Gastrocnemius medialis (tissue), 4 donors: Measurements from ENCODE around the gene TADA3.

Experiments used
- CTCF ChIP-seq, 5 experiments: fragments of 450-650 bp in 3 of 5; fragments of 200-600 bp in 2 of 5; sonication (generic) in 2 of 5; IDR thresholded peaks in 4 of 5; conservative IDR thresholded peaks in 1 of 5; 1 replicate in 4 of 5; 2 replicates in 1 of 5; pipeline ENCODE4 v1.5.1; 2016 to 2019; ENCODE audit warnings: antibody characterized with exemption in 5 of 5, mild to moderate bottlenecking in 3 of 5, moderate library complexity in 3 of 5
- POLR2A ChIP-seq, 2 donors: fragments of 450-650 bp; IDR thresholded peaks; one replicate each; pipeline ENCODE4 v1.6.1; 2017; ENCODE audit warnings: antibody characterized with exemption in 2 of 2, mild to moderate bottlenecking in 2 of 2, moderate library complexity in 2 of 2

- TF ChIP-seq POLR2A (IDR thresholded peaks at IDR 0.05) (no peak), CTCF (IDR thresholded peaks at IDR 0.05 in 4 of 5, conservative IDR thresholded peaks at IDR 0.05 in 1 of 5) (no peak)
These were observed 17.0 kb upstream of the TADA3 start for GRCh38 chr3:9809239-9809614.
